H9 (cell line): Measurements from ENCODE around the gene INPP4A. TPM values are rescaled to one million over a fixed set of nuclear protein-coding genes. Genes with fewer than 3 reads are reported as not detected.

Experiments
- DNase-seq: peaks from one replicate; pipeline ENCODE4 v3.0.0-alpha.2; 2017
- H2AFZ ChIP-seq: one replicate; pipeline ENCODE4 v1.6.1; 2013; ENCODE audit warnings: mild to moderate bottlenecking, low read length, control low read depth, moderate library complexity
- H2AK5ac ChIP-seq: 2 replicates; pipeline ENCODE4 v1.6.1; 2013; ENCODE audit warnings: low read length, control low read depth, mixed read lengths; ENCODE audit not compliant: insufficient read length
- H2BK120ac ChIP-seq: one replicate; pipeline ENCODE4 v1.6.1; 2013; ENCODE audit warnings: low read depth, mild to moderate bottlenecking, low read length, control low read depth, inconsistent platforms; ENCODE audit not compliant: poor library complexity, severe bottlenecking
- H2BK12ac ChIP-seq: 2 replicates; pipeline ENCODE4 v1.6.1; 2013; ENCODE audit warnings: low read length, control low read depth, mixed read lengths, low read depth; ENCODE audit not compliant: insufficient read length
- H2BK15ac ChIP-seq: 2 replicates; pipeline ENCODE4 v1.6.1; 2013; ENCODE audit warnings: low read depth, low read length, control low read depth
- H2BK20ac ChIP-seq: one replicate; pipeline ENCODE4 v1.6.1; 2013; ENCODE audit warnings: low read depth, mild to moderate bottlenecking, low read length, control low read depth, inconsistent platforms; ENCODE audit not compliant: poor library complexity, severe bottlenecking
- H2BK5ac ChIP-seq: 2 replicates; pipeline ENCODE4 v1.6.1; 2013; ENCODE audit warnings: low read length, control low read depth, mixed read lengths; ENCODE audit not compliant: insufficient read length
- H3K14ac ChIP-seq: 2 replicates; pipeline ENCODE4 v1.6.1; 2013; ENCODE audit warnings: low read length, control low read depth; ENCODE audit not compliant: insufficient read depth
- H3K18ac ChIP-seq: 2 replicates; pipeline ENCODE4 v1.6.1; 2013; ENCODE audit warnings: low read depth, mild to moderate bottlenecking, mixed read lengths, low read length, control low read depth; ENCODE audit not compliant: insufficient read length
- H3K23ac ChIP-seq: 2 replicates; pipeline ENCODE4 v1.6.1; 2013; ENCODE audit warnings: low read length, control low read depth, mixed read lengths, low read depth; ENCODE audit not compliant: insufficient read length
- H3K23me2 ChIP-seq: 2 replicates; pipeline ENCODE4 v1.6.1; 2013; ENCODE audit warnings: low read depth, mild to moderate bottlenecking, mixed read lengths, low read length, control low read depth; ENCODE audit not compliant: insufficient read length, poor library complexity, severe bottlenecking
- H3K27ac ChIP-seq: 2 replicates; pipeline ENCODE4 v1.5.1; 2013; ENCODE audit warnings: low read length, control low read depth, mixed read lengths, low read depth; ENCODE audit not compliant: insufficient read length
- H3K27me3 ChIP-seq: 2 replicates; pipeline ENCODE4 v1.6.1; 2013; ENCODE audit warnings: low read length, control low read depth, inconsistent platforms; ENCODE audit not compliant: insufficient read depth
- H3K4ac ChIP-seq: 2 replicates; pipeline ENCODE4 v1.6.1; 2013; ENCODE audit warnings: low read depth, mild to moderate bottlenecking, control low read depth, inconsistent platforms, low read length, moderate library complexity
- H3K4me1 ChIP-seq: 2 replicates; pipeline ENCODE4 v1.6.1; 2013; ENCODE audit warnings: low read length, control low read depth, inconsistent platforms; ENCODE audit not compliant: insufficient read depth
- H3K4me2 ChIP-seq: 2 replicates; pipeline ENCODE4 v1.6.1; 2013; ENCODE audit warnings: low read length, control low read depth, mixed read lengths; ENCODE audit not compliant: insufficient read length, insufficient read depth
- H3K56ac ChIP-seq: 2 replicates; pipeline ENCODE4 v1.6.1; 2013; ENCODE audit warnings: low read depth, mild to moderate bottlenecking, mixed read lengths, low read length, control low read depth; ENCODE audit not compliant: insufficient read length
- H3K79me1 ChIP-seq: 2 replicates; pipeline ENCODE4 v1.6.1; 2013; ENCODE audit warnings: low read depth, mild to moderate bottlenecking, moderate library complexity, low read length, control low read depth, inconsistent platforms; ENCODE audit not compliant: insufficient read depth, poor library complexity, severe bottlenecking
- H3K79me2 ChIP-seq: 2 replicates; pipeline ENCODE4 v1.6.1; 2013; ENCODE audit warnings: low read length, control low read depth, inconsistent platforms; ENCODE audit not compliant: insufficient read depth
- H3K9ac ChIP-seq: 2 replicates; pipeline ENCODE4 v1.6.1; 2013; ENCODE audit warnings: low read length, control low read depth, mixed read lengths; ENCODE audit not compliant: insufficient read length; ENCODE audit errors: extremely low read depth
- H3K9me3 ChIP-seq: one replicate; pipeline ENCODE4 v1.6.1; 2013; ENCODE audit warnings: low read depth, low read length, inconsistent platforms; ENCODE audit not compliant: control insufficient read depth
- H3T11ph ChIP-seq: one replicate; pipeline ENCODE4 v1.6.1; 2013; ENCODE audit warnings: mild to moderate bottlenecking, low read length, control low read depth, inconsistent platforms
- H4K20me1 ChIP-seq: one replicate; pipeline ENCODE4 v1.6.1; 2013; ENCODE audit not compliant: control insufficient read depth, insufficient read length, insufficient read depth
- H4K5ac ChIP-seq: 2 replicates; pipeline ENCODE4 v1.6.1; 2013; ENCODE audit warnings: low read depth, mild to moderate bottlenecking, mixed read lengths, low read length, control low read depth; ENCODE audit not compliant: insufficient read length
- H4K8ac ChIP-seq: replicated peaks from 2 replicates; pipeline ENCODE4 v1.6.1; 2013; ENCODE audit warnings: low read length, control low read depth, mixed read lengths, low read depth; ENCODE audit not compliant: insufficient read length
- H4K91ac ChIP-seq: 2 replicates; pipeline ENCODE4 v1.6.1; 2013; ENCODE audit warnings: low read depth, mild to moderate bottlenecking, moderate library complexity, mixed read lengths, low read length, control low read depth; ENCODE audit not compliant: insufficient read length
- H3K27ac Mint-ChIP-seq, 3 experiments: 2 replicates in 2 of 3; 3 replicates in 1 of 3; pipeline ENCODE4 v1.8.0; 2020 to 2021; ENCODE audit warnings: mixed read lengths in 3 of 3, mild to moderate bottlenecking in 1 of 3, moderate library complexity in 1 of 3
- H3K27me3 Mint-ChIP-seq: 2 replicates; pipeline ENCODE4 v1.8.0; 2021; ENCODE audit warnings: low read depth, mild to moderate bottlenecking, moderate library complexity, mixed read lengths
- H3K36me3 Mint-ChIP-seq, 3 experiments: 2 replicates in 2 of 3; 3 replicates in 1 of 3; pipeline ENCODE4 v1.8.0; 2020 to 2021; ENCODE audit warnings: low read depth in 3 of 3, mixed read lengths in 3 of 3; ENCODE audit not compliant: insufficient read depth in 1 of 3
- H3K4me1 Mint-ChIP-seq, 2 experiments: 2 replicates each; pipeline ENCODE4 v1.8.0; 2020; ENCODE audit warnings: mixed read lengths in 2 of 2
- H3K4me3 Mint-ChIP-seq, 2 experiments: 2 replicates in 1 of 2; 3 replicates in 1 of 2; pipeline ENCODE4 v1.8.0; 2020 to 2021; ENCODE audit warnings: mild to moderate bottlenecking in 2 of 2, mixed read lengths in 2 of 2, moderate library complexity in 1 of 2
- H3K9me3 Mint-ChIP-seq, 2 experiments: 2 replicates in 1 of 2; 3 replicates in 1 of 2; pipeline ENCODE4 v1.8.0; 2020; ENCODE audit warnings: mild to moderate bottlenecking in 2 of 2, mixed read lengths in 2 of 2, moderate library complexity in 1 of 2
- CTCF ChIP-seq: fragments of 200-600 bp; sonication (generic); conservative IDR thresholded peaks from 3 replicates; pipeline ENCODE4 v1.8.0; 2021; ENCODE audit warnings: antibody characterized with exemption, mild to moderate bottlenecking
- WGBS: extraction: QIAGEN DNeasy Blood & Tissue Kit; methylation state at CpG from one replicate; pipeline ENCODE4 v1.1.7; 2013; ENCODE audit warnings: missing lambda C conversion rate, low lambda C conversion rate, mixed read lengths; ENCODE audit not compliant: insufficient read length; ENCODE audit errors: extremely low coverage; 5-methylcytosine and 5-hydroxymethylcytosine counted together
- total RNA-seq: library from RNA; stranded (reverse); gene quantifications from 2 replicates; pipeline ENCODE4 v1.2.1, GENCODE V29; 2021

Gene INPP4A
- total RNA-seq, 1 experiment from 2014 or later, result 55.2 TPM

GRCh38 chr2:98487101-98487805 lies 42.6 kb downstream of the INPP4A start:
- Histone ChIP-seq H2BK15ac (no peak overlapping the region), H3K9ac (no peak overlapping the region), H3K4me1 (peaks cover 2% of the 10 kb centered on the region; the same call in 1 of the 2 replicates), H2BK20ac (no peak overlapping the region), H4K5ac (no peak overlapping the region), H2BK5ac (no peak overlapping the region), H4K20me1 (no peaks in the 10 kb centered on the region), H3K9me3 (no peaks in the 10 kb centered on the region), H3K27ac (no peak overlapping the region), H3K18ac (no peak overlapping the region), H3K4ac (no peak overlapping the region), H2BK120ac (no peak overlapping the region), H2BK12ac (no peak overlapping the region), H3K27me3 (no peaks in the 10 kb centered on the region), H3K23me2 (no peaks in the 10 kb centered on the region), H3K14ac (no peak overlapping the region), H2AFZ (no peak overlapping the region), H2AK5ac (no peak overlapping the region), H3K4me2 (no peak overlapping the region), H3K23ac (no peak overlapping the region), H3K79me1 (peaks cover 5% of the 10 kb centered on the region), H3K79me2 (peaks cover 2% of the 10 kb centered on the region; the same call in 1 of the 2 replicates), H4K91ac (no peak overlapping the region), H4K8ac (no peak overlapping the region), H3K56ac (no peak overlapping the region), H3T11ph (no peak overlapping the region)
- Mint-ChIP-seq H3K27ac (no peak overlapping the region), H3K27me3 (no peaks in the 10 kb centered on the region), H3K4me1 (peaks cover 54 to 68% of the 10 kb centered on the region in 2 experiments), H3K9me3 (no peaks in the 10 kb centered on the region), H3K36me3 (peaks cover 0 to 12% (median 9%) of the 10 kb centered on the region in 3 experiments; a peak in 5 of 7 replicates), H3K4me3 (no peak overlapping the region)
- no peak for TF ChIP-seq CTCF
- no CpG with 5 or more reads among the region's 2 CpGs for WGBS
- DNase-seq, result no peak
